Neural cell (in vitro differentiated cells): ENCODE results near the gene MAPK7. TPM values are rescaled to one million over a fixed set of nuclear protein-coding genes. Genes with fewer than 3 reads are reported as not detected.

ENCODE experiments used
- H2AFZ ChIP-seq: fragments of 200-600, 300-800 bp; sonication (generic), shearing (Covaris generic); 2 replicates; pipeline ENCODE4 v1.6.0; 2014; ENCODE audit warnings: low read depth, mild to moderate bottlenecking, antibody characterized with exemption, low read length, moderate library complexity
- H3F3A ChIP-seq: fragments of 200-600 bp; shearing (Covaris generic); 2 replicates; pipeline ENCODE4 v1.6.1; 2016; ENCODE audit warnings: mild to moderate bottlenecking, moderate library complexity, mixed read lengths, antibody characterized with exemption, low read length; ENCODE audit not compliant: insufficient read depth, poor library complexity, severe bottlenecking
- H3K27ac ChIP-seq: fragments of 200-600, 300-800 bp; sonication (generic), shearing (Covaris generic); 2 replicates; pipeline ENCODE4 v1.5.1; 2014; ENCODE audit warnings: mild to moderate bottlenecking, low read length, moderate library complexity
- H3K27me3 ChIP-seq: fragments of 300-800, 200-600 bp; sonication (generic), shearing (Covaris generic); 2 replicates; pipeline ENCODE4 v1.6.0; 2014; ENCODE audit warnings: mild to moderate bottlenecking, low read depth, low read length, moderate library complexity; ENCODE audit not compliant: insufficient read depth
- H3K36me3 ChIP-seq: fragments of 300-800, 200-600 bp; sonication (generic), shearing (Covaris generic); 2 replicates; pipeline ENCODE4 v1.5.1; 2014; ENCODE audit warnings: mild to moderate bottlenecking, antibody characterized with exemption, low read length, moderate library complexity; ENCODE audit not compliant: insufficient read depth
- H3K4me2 ChIP-seq: fragments of 300-800, 200-600 bp; sonication (generic), shearing (Covaris generic); 2 replicates; pipeline ENCODE4 v1.6.0; 2014; ENCODE audit warnings: mild to moderate bottlenecking, low read length
- H3K4me3 ChIP-seq: fragments of 300-800, 200-600 bp; sonication (generic), shearing (Covaris generic); 2 replicates; pipeline ENCODE4 v1.5.1; 2014; ENCODE audit warnings: mild to moderate bottlenecking, low read length, moderate library complexity
- H3K79me2 ChIP-seq: fragments of 200-600 bp; shearing (Covaris generic); replicated peaks from 2 replicates; pipeline ENCODE4 v1.6.0; 2014; ENCODE audit warnings: mild to moderate bottlenecking, low read length, moderate library complexity; ENCODE audit not compliant: insufficient read depth
- H3K9ac ChIP-seq: fragments of 300-800, 200-600 bp; sonication (generic), shearing (Covaris generic); 2 replicates; pipeline ENCODE4 v1.6.1; 2016; ENCODE audit warnings: mild to moderate bottlenecking, low read length, mixed read lengths
- H3K9me2 ChIP-seq: fragments of 200-600 bp; shearing (Covaris generic); 2 replicates; pipeline ENCODE4 v1.6.1; 2016; ENCODE audit warnings: mild to moderate bottlenecking, low read length, mixed read lengths; ENCODE audit not compliant: insufficient read depth
- H3K9me3 ChIP-seq: fragments of 200-600, 300-800 bp; sonication (generic), shearing (Covaris generic); 2 replicates; pipeline ENCODE4 v1.6.1; 2016; ENCODE audit warnings: mild to moderate bottlenecking, mixed run types, low read length, moderate library complexity, mixed read lengths
- H4K20me1 ChIP-seq: fragments of 200-600 bp; shearing (Covaris generic); 2 replicates; pipeline ENCODE4 v1.6.1; 2016; ENCODE audit warnings: mild to moderate bottlenecking, mixed run types; ENCODE audit not compliant: insufficient read depth
- CTCF ChIP-seq: fragments of 450-650 bp; IDR thresholded peaks from 2 replicates; pipeline ENCODE4 v1.5.1; 2014; ENCODE audit warnings: antibody characterized with exemption, mild to moderate bottlenecking, moderate library complexity; ENCODE audit not compliant: poor library complexity, severe bottlenecking
- EP300 ChIP-seq: fragments of 450-650 bp; conservative IDR thresholded peaks from 2 replicates; pipeline ENCODE4 v1.6.1; 2014; ENCODE audit warnings: antibody characterized with exemption, mild to moderate bottlenecking, moderate library complexity; ENCODE audit not compliant: poor library complexity, severe bottlenecking
- EZH2 ChIP-seq: fragments of 200-600, 300-800 bp; shearing (Covaris generic), sonication (generic); IDR thresholded peaks from 2 replicates; pipeline ENCODE4 v1.6.1; 2014; ENCODE audit warnings: antibody characterized with exemption, low read length, borderline replicate concordance, mild to moderate bottlenecking; ENCODE audit not compliant: insufficient read depth, poor library complexity, severe bottlenecking
- MXI1 ChIP-seq: fragments of 450-650 bp; conservative IDR thresholded peaks from 2 replicates; pipeline ENCODE4 v1.6.1; 2014; ENCODE audit warnings: antibody characterized with exemption, mild to moderate bottlenecking; ENCODE audit not compliant: poor library complexity, severe bottlenecking
- POLR2AphosphoS5 ChIP-seq: IDR thresholded peaks from 2 replicates; pipeline ENCODE4 v1.6.1; 2012
- RAD21 ChIP-seq: fragments of 450-650 bp; conservative IDR thresholded peaks from 2 replicates; pipeline ENCODE4 v1.6.1; 2014; ENCODE audit warnings: antibody characterized with exemption, mild to moderate bottlenecking, moderate library complexity
- REST ChIP-seq: IDR thresholded peaks from 2 replicates; pipeline ENCODE4 v1.6.1; 2012; ENCODE audit warnings: borderline replicate concordance
- SMC3 ChIP-seq: fragments of 450-650 bp; conservative IDR thresholded peaks from 2 replicates; pipeline ENCODE4 v1.6.1; 2014; ENCODE audit warnings: antibody characterized with exemption, mild to moderate bottlenecking, moderate library complexity; ENCODE audit not compliant: poor library complexity
- TAF1 ChIP-seq: IDR thresholded peaks from 2 replicates; pipeline ENCODE4 v1.6.1; 2012; ENCODE audit warnings: low read depth
- polyA plus RNA-seq: library from polyadenylated mRNA; depleted of rRNA; stranded (reverse); fragments of >200 nt; gene quantifications from 2 replicates; pipeline ENCODE4 v1.2.3, GENCODE V29; 2014

Gene MAPK7
- polyA plus RNA-seq, 1 donor from 2014 or later: 18.8 TPM

GRCh38 chr17:19347323-19348080 is 30.8 kb upstream of the MAPK7 start:
- Histone ChIP-seq H3K9ac (no peak overlapping the region), H4K20me1 (no peaks in the 10 kb centered on the region), H3K79me2 (no peaks in the 10 kb centered on the region), H3K27ac (no peak overlapping the region), H3K36me3 (no peaks in the 10 kb centered on the region), H3K4me3 (no peak overlapping the region), H3F3A (no peaks in the 10 kb centered on the region), H3K4me2 (no peak overlapping the region), H3K9me3 (no peaks in the 10 kb centered on the region), H2AFZ (no peak overlapping the region), H3K9me2 (no peaks in the 10 kb centered on the region), H3K27me3 (no peaks in the 10 kb centered on the region)
- TF ChIP-seq POLR2AphosphoS5 (peak; percentile 39), EP300 (no peak)

GRCh38 chr17:19348081-19348650 is 30.1 kb upstream of the MAPK7 start:
- Histone ChIP-seq H3K9me2 (no peaks in the 10 kb centered on the region), H2AFZ (no peak overlapping the region)

More at GRCh38 chr17:19348081-19348650, 30.1 kb upstream of the MAPK7 start:
- H3K27me3 ChIP-seq: no peaks in the 10 kb centered on the region
- H3K9me3 ChIP-seq: no peaks in the 10 kb centered on the region
- no peak for TF ChIP-seq MXI1
- TF ChIP-seq REST: no peak
- no peak for TF ChIP-seq EP300
- TF ChIP-seq TAF1: no peak
- no peak for TF ChIP-seq RAD21
- no peak for TF ChIP-seq CTCF
- no peak for TF ChIP-seq POLR2AphosphoS5
- TF ChIP-seq SMC3: no peak
- TF ChIP-seq EZH2: no peak
- H3K36me3 ChIP-seq: no peaks in the 10 kb centered on the region
- no peaks in the 10 kb centered on the region for H3F3A ChIP-seq
- H3K4me3 ChIP-seq: no peak overlapping the region
- no peak overlapping the region for H3K27ac ChIP-seq
- H4K20me1 ChIP-seq: no peaks in the 10 kb centered on the region
- no peak overlapping the region for H3K9ac ChIP-seq
- H3K4me2 ChIP-seq: no peak overlapping the region
- H3K79me2 ChIP-seq: no peaks in the 10 kb centered on the region
